Right lobe of liver (tissue), 4 donors: ENCODE results near the gene MSMP.

Experiments
- POLR2A ChIP-seq: fragments of 450-650 bp; IDR thresholded peaks from one replicate; pipeline ENCODE4 v1.6.1; 2017; ENCODE audit warnings: antibody characterized with exemption, mild to moderate bottlenecking
- TF ChIP-seq, protein P1 (sequence below), 4 donors: fragments of 200-600 bp in 3 of 4; fragments of 450-650 bp in 1 of 4; IDR thresholded peaks; one replicate each; pipeline versions ENCODE4 v1.5.1 to v1.8.0; 2016 to 2022; ENCODE audit warnings: antibody characterized with exemption in 4 of 4, mild to moderate bottlenecking in 2 of 4
- donor health status: DM: no; HTN: no; CAD: no.
- donor health status: DM: no; HTN: no; CAD: no.
- donor health status: DM: no; HTN: yes; CAD: no.

DNA sequence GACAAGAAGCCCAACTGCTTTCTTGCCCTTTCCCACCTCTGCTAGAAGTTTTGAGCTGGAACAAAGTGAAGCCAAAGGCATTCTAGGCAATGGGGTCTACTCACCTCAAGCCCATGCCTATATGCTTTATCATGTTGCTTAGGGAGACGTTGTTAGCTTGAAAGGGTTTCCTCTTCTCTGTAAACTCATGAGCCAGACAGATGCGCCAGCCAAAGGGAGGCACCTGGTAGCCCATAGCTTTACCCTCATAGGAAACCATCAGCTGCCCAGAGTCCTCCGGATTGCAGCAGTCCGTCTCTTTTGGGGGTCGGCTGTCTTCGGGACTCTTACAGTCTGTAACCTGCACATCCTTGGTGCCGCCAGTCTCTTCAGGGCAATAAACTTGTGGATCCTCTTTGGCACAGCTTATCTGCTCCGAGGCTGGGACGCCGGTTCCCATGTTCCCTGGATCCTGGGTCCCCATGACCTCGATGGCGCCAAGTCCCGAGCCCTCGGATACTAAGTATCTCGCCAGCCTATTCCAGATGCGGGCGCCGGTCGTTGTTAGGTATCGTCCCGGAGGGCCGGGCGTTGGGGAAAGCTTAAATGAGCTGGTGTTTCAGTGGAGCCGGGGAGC lies 5.7 kb downstream of the MSMP start:
- TF ChIP-seq, protein P1, sequence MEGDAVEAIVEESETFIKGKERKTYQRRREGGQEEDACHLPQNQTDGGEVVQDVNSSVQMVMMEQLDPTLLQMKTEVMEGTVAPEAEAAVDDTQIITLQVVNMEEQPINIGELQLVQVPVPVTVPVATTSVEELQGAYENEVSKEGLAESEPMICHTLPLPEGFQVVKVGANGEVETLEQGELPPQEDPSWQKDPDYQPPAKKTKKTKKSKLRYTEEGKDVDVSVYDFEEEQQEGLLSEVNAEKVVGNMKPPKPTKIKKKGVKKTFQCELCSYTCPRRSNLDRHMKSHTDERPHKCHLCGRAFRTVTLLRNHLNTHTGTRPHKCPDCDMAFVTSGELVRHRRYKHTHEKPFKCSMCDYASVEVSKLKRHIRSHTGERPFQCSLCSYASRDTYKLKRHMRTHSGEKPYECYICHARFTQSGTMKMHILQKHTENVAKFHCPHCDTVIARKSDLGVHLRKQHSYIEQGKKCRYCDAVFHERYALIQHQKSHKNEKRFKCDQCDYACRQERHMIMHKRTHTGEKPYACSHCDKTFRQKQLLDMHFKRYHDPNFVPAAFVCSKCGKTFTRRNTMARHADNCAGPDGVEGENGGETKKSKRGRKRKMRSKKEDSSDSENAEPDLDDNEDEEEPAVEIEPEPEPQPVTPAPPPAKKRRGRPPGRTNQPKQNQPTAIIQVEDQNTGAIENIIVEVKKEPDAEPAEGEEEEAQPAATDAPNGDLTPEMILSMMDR (IDR thresholded peaks at IDR 0.05): no peak
- TF ChIP-seq POLR2A: no peak
